GM19467 (cell line): ENCODE measurements around the gene DCUN1D2.

Source experiments
- ATAC-seq: cut with Tn5 transposase; IDR thresholded peaks from one replicate; pipeline ENCODE4 v1.9.1; 2021; ENCODE audit warnings: mild to moderate bottlenecking, moderate library complexity; ENCODE audit not compliant: unreplicated experiment

DCUN1D2 gene

DNA sequence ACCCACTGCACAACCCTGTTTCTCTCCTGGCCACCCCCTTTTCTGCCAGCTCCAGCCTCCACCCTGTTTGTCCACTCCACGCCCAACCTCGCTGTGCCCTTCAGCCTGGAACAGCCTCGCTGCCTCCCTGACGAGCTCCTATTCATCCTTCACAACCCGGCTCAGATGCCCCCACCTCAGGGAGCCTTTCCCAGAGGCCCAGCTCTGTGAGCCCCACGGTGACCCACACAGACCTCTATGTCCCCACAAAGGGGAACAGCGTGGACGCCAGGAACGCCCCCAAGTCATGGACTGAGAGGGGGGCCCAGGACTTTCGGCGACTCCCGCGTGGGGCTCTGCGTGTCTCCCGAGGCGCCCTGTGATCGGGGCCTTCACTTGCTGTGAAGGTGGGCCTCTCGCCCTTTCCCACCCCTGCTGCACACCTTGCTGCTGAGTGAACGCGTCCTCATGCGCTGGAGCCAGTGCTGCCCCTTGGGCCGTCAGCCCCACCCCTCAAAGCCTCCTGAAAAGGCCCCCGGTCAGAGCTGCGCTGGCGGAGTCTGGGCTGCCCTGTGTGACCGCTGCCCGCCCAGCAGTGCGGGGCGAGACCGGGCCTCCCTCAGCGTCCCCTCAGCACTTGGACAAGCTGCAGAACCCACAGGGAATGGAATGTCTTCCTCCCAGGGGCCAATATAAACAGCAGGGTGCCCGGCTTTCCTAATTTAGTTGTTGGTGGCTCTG lies 77.2 kb downstream of the DCUN1D2 start:
- ATAC-seq = no peak

DNA sequence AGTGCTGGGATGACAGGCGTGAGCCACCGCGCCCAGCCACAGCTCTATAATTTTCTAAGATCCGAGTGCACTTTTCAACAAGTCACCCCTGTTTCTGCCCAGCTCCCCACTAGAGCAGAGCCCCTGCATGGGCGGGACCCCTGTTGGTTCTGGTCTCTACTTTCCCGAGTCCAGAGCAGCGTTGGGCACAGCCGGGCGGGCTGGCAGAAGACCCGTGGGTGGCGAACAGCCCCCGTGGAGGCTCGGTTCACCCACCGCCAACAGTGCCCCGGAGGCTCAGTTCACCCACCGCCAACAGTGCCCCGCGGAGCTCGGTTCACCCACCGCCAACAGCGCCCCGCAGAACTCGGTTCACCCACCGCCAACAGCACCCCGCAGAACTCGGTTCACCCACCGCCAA lies 78.1 kb downstream of the DCUN1D2 start:
- no peak for ATAC-seq

DNA sequence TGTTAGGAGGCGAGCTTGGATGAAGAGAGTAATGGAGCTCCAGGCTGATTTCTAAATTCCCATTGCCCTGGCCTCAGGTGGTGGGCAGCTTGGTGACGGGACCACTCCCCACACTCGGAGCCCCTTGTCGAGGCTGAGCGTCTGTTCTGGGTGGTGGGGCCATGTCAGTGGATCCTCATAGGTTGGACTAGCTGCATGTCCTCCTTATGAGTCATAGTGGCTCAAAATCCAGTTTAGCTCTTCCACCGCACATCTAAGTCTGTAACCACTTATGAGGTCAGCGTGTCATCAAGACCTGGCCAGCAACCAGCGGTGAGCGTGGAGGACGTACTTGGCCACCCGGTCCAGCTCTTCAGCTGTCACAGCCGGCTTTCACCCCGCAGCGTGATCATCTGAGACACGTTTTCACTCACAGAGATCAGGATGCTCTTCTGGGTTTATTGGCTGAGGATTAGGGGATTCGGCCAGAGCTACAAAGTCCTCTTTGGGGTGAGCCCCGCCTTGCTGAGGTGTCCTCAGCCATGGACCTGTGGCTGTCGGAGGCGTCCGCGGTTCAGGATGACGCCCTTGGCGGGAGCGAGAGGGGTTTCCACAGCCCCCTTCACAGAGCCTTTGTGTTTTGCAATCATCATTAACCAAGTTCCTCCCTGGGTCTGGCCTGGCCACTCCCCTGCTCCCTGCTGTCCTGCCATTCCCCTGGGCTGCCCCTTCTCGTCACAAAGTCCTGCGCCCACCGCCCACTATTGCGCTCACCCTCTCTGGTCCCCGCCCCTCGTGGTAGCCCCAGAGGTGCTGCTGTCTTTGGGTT lies 79.1 kb downstream of the DCUN1D2 start:
- ATAC-seq = no peak

DNA sequence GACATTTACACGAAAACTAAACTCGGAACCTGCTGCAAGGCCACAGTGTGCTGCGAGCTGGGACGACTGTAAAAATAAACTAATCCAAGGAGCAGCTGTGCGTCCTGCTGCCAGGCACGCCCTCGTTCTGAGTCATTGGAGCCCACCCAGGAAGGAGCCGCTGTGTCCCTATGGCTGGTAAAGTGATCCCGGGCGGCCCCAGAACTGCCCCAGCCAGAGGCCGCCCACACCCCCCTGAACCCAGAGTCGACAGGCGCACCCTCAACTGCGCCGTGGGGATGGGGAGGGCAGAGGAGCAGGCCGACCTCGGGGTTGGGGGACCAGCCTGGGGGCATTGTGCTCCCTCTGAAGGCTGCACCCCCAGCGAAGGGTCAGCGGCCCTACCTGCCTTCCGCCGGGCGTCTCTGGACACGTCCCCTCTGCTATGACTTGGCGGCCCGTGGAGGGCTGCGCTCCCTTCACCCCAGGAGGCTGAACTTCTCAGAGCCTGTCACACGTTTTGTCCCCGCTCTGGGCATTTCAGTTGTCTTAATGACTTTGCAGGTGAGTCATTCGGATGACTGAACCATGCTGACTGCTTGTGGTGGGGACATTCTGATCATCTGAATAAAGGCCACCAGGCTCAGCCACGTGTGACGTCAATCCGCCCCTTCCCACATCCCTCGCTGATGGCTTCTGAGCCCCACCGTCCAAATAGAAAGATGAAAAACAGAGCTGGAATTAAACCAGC lies 79.9 kb downstream of the DCUN1D2 start:
- no peak for ATAC-seq

DNA sequence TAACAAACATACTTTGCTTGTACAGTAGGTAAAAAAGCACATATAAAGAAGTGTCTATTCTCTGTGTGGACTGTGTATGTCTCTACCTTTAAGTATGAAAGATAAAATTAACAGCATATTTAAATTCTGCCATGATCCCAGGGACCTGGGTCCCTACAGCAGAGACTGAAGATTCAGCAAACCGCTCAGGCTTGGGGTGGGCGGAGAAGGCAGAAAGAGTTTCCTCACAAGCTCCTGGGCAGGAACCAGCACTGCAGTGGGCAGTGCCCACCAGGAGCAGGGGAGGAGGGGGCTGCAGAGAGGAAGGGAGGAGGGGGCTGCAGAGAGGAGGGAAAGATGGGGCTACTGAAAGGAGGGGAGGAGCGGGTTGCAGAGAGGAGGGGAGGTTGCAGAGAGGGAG lies 81.9 kb downstream of the DCUN1D2 start:
- ATAC-seq = no peak

DNA sequence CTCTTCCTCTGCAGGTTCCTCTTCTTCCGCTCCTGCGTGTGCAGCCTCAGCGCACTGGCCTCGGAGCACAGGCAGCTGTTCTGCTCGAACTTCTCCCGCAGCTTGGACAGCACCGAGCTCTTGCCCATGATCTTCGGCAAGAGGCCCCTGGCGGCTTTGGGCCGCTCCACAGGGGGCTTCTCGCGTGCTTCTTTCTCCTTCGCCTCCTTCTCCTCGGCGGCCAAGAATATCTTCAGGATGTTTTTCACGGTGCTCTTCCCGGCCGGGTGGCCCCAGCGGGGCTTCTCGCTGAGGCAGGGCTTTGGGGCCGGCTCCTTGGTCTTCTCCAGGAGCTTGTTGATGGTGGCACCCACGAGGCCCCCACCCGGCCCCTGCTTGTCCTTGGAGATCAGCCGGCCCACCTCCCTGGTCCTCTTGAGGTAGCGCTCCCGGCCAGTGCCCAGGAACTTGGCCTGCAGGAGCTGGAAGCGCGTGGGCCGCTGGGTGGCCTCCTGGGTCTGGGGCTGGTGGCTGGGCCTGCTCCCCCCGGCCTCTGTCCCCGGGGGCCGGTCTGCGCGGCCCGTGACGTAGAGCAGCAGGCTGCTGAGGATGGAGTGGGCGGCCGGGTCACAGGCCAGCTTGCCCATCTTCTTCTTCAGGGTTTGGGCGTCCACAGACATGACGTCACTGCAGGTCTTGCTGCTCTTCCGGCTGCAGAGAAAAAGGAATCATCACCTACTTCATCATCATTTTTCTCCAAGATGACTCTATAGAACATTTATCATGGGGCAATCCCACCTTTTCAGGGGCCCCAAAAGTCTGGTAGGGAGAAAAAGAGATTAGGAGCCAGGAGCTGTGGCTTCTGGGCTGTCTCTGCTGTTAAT lies 82.7 kb downstream of the DCUN1D2 start:
- ATAC-seq = no peak

DNA sequence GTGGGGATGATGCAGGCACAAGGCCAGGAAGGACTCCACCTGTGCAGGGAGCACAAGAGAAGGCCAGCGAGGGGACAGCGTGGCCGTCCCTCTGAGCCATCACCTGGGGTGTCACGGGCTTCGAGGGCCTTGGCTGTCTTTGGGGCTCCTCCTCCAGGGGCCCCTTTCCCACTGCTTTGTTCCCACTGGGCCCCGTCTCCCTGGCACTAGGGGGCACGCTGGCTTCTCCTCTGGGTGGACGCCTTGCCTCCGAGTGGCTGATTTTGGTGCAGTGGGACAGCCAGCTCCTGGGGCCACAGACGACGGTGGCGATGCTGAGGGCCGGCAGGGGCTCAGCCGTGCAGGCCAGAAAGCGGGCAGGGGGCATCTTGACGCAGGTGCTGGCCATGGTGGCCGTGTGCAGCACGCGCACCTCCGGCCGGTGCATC lies 83.4 kb downstream of the DCUN1D2 start:
- ATAC-seq = no peak

DNA sequence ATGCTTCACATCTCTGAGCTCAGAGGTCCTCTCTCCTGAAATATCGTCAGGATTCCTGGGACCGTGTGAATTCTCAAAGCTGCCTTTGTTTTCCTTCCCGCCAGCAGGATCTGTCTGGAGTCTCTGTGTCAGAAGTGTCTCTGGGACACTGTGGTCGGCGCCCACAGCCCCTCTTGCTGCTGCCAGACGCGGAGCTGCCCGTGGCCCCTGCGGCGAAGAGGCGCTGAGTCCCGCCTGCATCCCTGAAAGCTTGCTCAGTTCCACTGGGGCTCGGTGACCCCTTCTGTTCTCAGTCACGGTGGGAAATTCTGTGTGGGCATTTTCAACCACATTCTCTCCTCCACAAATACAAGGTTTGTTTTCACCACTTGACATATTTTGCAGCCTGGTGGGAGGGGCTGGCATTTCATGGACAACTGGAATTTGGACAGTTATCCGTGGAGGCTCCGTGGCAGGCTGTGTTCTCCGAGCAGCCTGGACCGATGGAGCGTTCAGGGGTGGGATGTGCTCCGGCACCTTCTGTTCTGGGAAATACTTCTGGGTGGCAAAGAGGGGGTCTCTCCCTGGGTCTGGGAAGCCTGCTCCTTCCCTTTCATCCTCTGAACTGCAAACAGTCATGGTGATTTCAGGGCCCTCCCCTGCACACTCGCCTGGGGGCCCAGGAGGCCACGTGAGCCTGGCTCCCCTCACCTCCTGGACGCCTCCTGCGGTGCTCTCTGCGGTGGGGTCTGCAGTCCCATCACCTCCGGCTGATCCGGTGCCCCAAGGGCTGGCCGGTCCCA lies 84.0 kb downstream of the DCUN1D2 start:
- no peak for ATAC-seq
